Calu3 (cell line): Measurements from ENCODE around the gene RMND5A. TPM values are rescaled to one million over a fixed set of nuclear protein-coding genes. Genes with fewer than 3 reads are reported as not detected.
A peak's percentile ranks its signal among the peaks of the same experiment; 100 is the strongest.
"Not testable (repeated sequence)": the region's sequence is repeated elsewhere in the genome, so short reads cannot be mapped to it uniquely, and the experiment has no call there.

ENCODE experiments used
- BruUV-seq: library from RNA; stranded (reverse); fragments of 400-500 nt; replicated peaks from 2 replicates; lab custom pipeline; 2021; lab: Mats Ljungman, UMichigan
- CTCF ChIA-PET: fragments of 300-600 bp; sonication (Branson Sonifier 250); formaldehyde crosslinking; loops from one replicate; lab custom pipeline; 2022; ENCODE audit warnings: antibody characterized with exemption; lab: Charles Lee
- DNase-seq: peaks from one replicate; pipeline ENCODE4 v3.0.0; 2022
- H3K27ac Mint-ChIP-seq: one replicate; pipeline ENCODE4 v1.8.0; 2022; ENCODE audit warnings: mixed read lengths; ENCODE audit not compliant: unreplicated experiment
- H3K27me3 Mint-ChIP-seq: one replicate; pipeline ENCODE4 v1.8.0; 2022; ENCODE audit warnings: mixed read lengths; ENCODE audit not compliant: unreplicated experiment
- H3K36me3 Mint-ChIP-seq: one replicate; pipeline ENCODE4 v1.8.0; 2022; ENCODE audit warnings: mild to moderate bottlenecking, moderate library complexity, mixed read lengths; ENCODE audit not compliant: insufficient read depth, unreplicated experiment
- H3K4me1 Mint-ChIP-seq: one replicate; pipeline ENCODE4 v1.8.0; 2022; ENCODE audit warnings: mild to moderate bottlenecking, low read depth, mixed read lengths; ENCODE audit not compliant: unreplicated experiment
- H3K4me3 Mint-ChIP-seq: one replicate; pipeline ENCODE4 v1.8.0; 2022; ENCODE audit warnings: mild to moderate bottlenecking, low read depth, moderate library complexity, mixed read lengths; ENCODE audit not compliant: unreplicated experiment
- H3K9me3 Mint-ChIP-seq: one replicate; pipeline ENCODE4 v1.8.0; 2022; ENCODE audit warnings: low read depth, mixed read lengths; ENCODE audit not compliant: unreplicated experiment
- intact Hi-C: fragments of 100-400 bp; cut with micrococcal nuclease; formaldehyde crosslinking; loops from one replicate; pipeline ENCODE4 v1.10.0; 2022; ENCODE audit not compliant: unreplicated experiment
- total RNA-seq: library from RNA; stranded (reverse); gene quantifications from 2 replicates; pipeline ENCODE4 v1.2.3, GENCODE V29; 2022
- TF ChIP-seq, protein P1 (sequence below): fragments of 200-600 bp; IDR thresholded peaks from one replicate; pipeline ENCODE4 v1.8.0; 2022; ENCODE audit warnings: antibody characterized with exemption; ENCODE audit not compliant: unreplicated experiment

The RMND5A gene
- total RNA-seq, 1 experiment from 2014 or later = 52.4 TPM

DNA sequence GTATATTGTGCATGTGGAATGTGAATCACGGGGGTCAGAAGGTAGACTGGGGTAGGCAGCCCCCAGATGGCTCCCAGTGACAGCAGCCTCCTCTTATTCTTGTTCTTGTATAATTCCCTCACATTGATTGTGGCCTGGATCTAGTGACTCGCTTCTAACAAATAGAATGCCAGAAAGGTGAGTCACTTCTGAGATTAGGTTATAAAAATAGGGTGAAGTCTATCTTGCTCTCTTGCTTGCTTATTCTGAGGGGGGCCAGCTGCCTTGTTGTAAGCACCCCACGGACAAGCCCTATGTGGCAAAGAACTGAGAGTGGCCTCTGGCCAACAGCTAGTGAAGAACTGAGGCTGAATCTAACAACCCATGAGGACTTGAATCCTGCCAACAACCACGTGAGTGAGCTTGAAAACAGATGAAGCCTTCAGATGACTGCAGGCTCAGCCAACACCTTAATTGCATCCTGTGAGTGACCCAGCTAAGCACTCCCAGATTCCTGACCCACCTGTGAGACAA lies 15.6 kb upstream of the RMND5A start:
- DNase-seq = peak; percentile 61
- BruUV-seq = TSS peak; percentile 78
- H3K36me3 Mint-ChIP-seq = peaks cover 18% of the 10 kb centered on the region
- peaks cover 3% of the 10 kb centered on the region for H3K9me3 Mint-ChIP-seq
- peak overlapping the region; percentile 66 for H3K4me3 Mint-ChIP-seq
- intact Hi-C loops = loop anchor here (10.0 kb wide), 1 partner anchor 260 kb away; the partner anchor contains the start of gene KDM3A
- TF ChIP-seq, protein P1, sequence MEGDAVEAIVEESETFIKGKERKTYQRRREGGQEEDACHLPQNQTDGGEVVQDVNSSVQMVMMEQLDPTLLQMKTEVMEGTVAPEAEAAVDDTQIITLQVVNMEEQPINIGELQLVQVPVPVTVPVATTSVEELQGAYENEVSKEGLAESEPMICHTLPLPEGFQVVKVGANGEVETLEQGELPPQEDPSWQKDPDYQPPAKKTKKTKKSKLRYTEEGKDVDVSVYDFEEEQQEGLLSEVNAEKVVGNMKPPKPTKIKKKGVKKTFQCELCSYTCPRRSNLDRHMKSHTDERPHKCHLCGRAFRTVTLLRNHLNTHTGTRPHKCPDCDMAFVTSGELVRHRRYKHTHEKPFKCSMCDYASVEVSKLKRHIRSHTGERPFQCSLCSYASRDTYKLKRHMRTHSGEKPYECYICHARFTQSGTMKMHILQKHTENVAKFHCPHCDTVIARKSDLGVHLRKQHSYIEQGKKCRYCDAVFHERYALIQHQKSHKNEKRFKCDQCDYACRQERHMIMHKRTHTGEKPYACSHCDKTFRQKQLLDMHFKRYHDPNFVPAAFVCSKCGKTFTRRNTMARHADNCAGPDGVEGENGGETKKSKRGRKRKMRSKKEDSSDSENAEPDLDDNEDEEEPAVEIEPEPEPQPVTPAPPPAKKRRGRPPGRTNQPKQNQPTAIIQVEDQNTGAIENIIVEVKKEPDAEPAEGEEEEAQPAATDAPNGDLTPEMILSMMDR = no peak
- H3K4me1 Mint-ChIP-seq = peaks cover 41% of the 10 kb centered on the region
- H3K27me3 Mint-ChIP-seq = no peaks in the 10 kb centered on the region
- peak overlapping the region; percentile 92 for H3K27ac Mint-ChIP-seq
- CTCF ChIA-PET = interaction anchor here (1.0 to 1.4 kb wide), 4 partner anchors 29 to 262 kb away, joined by 3 read pairs; no protein-coding TSS in a partner anchor

DNA sequence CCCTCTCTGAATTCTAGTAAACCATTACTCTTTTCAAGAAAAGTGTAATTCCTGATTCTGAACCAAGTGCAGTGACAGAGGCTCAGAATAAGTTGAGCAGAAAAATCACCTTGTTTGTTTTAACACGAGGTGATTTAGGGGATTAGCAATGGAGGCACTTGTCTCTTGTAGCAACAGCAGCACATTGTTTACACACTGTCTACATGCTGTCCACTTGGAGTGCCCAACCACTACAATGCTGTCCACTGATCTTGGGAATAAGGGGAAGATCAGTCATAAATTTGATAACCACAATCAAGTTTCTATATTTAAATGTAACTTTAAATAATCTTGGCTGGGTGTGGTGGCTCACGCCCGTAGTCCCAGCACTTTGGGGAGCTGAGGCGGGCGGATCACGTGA lies 13.9 kb upstream of the RMND5A start:
- TF ChIP-seq, protein P1 = no peak
- no peak overlapping the region for H3K4me3 Mint-ChIP-seq
- no peaks in the 10 kb centered on the region for H3K27me3 Mint-ChIP-seq
- H3K36me3 Mint-ChIP-seq = peaks cover 18% of the 10 kb centered on the region
- DNase-seq = no peak
- BruUV-seq = no TSS peak
- H3K27ac Mint-ChIP-seq = no peak overlapping the region
- peaks cover 41% of the 10 kb centered on the region for H3K4me1 Mint-ChIP-seq
- peaks cover 5% of the 10 kb centered on the region for H3K9me3 Mint-ChIP-seq
- CTCF ChIA-PET = no interaction called here
- intact Hi-C loops = loop anchor here (5.0 to 10.0 kb wide), 2 partner anchors 51 to 261 kb away; partner anchors contain the start of gene KDM3A

DNA sequence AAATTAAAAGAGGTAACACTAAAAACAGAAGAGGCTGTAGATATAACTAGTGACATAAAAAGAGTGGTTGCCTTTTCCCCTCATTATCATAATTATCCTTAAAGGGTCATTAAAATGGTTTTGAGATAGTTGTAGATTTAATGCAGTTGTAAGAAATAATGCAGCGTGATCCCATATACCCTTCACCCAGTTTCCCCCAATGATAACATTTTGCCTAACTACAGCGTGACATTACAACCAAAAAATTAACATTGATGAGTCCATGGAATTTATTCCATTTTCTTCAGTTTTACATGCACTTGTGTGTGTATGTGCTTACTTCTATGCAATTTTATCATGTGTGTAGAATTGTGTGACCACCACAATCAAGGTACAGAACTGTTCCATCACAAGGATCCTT lies 13.2 kb upstream of the RMND5A start:
- no peaks in the 10 kb centered on the region for H3K27me3 Mint-ChIP-seq
- no peak overlapping the region for H3K4me3 Mint-ChIP-seq
- peaks cover 5% of the 10 kb centered on the region for H3K9me3 Mint-ChIP-seq
- intact Hi-C loops = loop anchor here (5.0 to 10.0 kb wide), 2 partner anchors 50 to 262 kb away; partner anchors contain the start of gene KDM3A
- H3K4me1 Mint-ChIP-seq = peaks cover 41% of the 10 kb centered on the region
- no peak for DNase-seq
- no peak overlapping the region for H3K27ac Mint-ChIP-seq
- TF ChIP-seq, protein P1 = no peak
- CTCF ChIA-PET = no interaction called here
- peaks cover 18% of the 10 kb centered on the region for H3K36me3 Mint-ChIP-seq
- no TSS peak for BruUV-seq

DNA sequence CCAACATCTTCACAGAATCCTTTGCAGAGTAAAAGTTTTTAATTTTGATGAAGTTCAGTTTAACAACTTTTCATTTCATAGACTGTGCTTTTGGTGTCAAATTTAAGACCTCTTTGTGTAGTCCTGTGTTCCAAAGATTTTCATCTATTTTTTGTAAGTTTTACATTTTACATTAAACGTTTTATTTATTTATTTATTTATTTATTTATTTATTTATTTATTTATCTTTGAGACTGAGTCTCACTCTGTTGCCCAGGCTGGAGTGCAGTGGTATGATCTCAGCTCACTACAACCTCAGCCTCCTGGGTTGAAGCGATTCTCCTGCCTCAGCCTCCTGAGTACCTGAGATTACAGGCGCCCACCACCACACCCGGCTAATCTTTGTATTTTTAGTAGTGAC lies 12.0 kb upstream of the RMND5A start:
- H3K4me3 Mint-ChIP-seq, DNase-seq, H3K9me3 Mint-ChIP-seq, H3K27me3 Mint-ChIP-seq, BruUV-seq, CTCF ChIA-PET, H3K27ac Mint-ChIP-seq: not testable (repeated sequence)
- H3K4me1 Mint-ChIP-seq = peaks cover 29% of the 10 kb centered on the region
- intact Hi-C loops = loop anchor here (5.0 to 10.0 kb wide), 2 partner anchors 49 to 263 kb away; partner anchors contain the start of gene KDM3A
- peaks cover 18% of the 10 kb centered on the region for H3K36me3 Mint-ChIP-seq

DNA sequence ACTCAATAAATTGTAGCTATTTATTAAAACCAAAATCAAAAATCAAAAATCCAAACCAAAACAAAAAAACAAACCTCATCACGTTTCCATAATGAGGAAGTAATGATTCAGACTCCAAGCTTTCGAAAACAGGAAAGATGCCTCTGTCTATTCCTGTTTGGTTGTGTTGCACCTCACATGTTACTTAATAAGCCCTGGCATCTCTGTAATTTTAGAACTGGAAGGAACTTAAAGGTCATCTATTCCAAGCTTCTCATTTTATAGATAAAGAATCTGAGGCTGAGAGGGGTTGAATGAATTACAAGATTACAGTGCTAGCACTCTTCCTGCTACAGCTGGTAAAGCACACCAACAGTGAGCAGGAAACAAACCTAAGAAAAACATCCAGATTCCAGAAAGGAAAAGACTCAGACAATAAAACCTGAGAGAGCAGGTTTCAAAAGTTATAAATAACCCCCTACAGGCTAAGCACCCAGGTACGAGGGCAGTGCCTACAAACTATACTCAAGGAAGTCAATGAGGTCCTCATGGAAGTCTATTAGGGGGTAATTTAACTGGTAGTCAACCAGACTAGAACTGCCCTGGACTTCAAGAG lies 5.4 kb upstream of the RMND5A start:
- DNase-seq, H3K4me3 Mint-ChIP-seq, H3K4me1 Mint-ChIP-seq, CTCF ChIA-PET, H3K27ac Mint-ChIP-seq, H3K27me3 Mint-ChIP-seq, H3K36me3 Mint-ChIP-seq, intact Hi-C loops, BruUV-seq, H3K9me3 Mint-ChIP-seq: not testable (repeated sequence)

DNA sequence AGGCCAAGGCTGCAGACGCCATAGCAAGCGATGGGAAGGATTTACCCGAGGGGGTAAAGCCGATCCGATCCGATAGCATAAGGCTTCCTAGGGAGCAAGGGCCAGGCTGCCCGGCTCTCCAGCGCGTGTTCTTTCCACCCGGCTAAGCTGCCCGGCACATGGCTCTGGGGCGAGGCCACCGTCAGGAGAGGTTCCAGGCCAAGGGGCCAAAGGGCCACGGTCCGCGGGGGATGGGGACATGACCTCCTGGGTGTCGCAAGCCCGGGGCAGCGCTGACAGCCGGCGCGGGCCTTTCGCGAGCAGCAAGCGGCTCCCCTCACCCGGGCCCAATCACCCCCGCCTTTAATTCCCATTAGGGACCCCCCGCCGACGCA lies 841 bp upstream of the RMND5A start:
- DNase-seq, H3K9me3 Mint-ChIP-seq, BruUV-seq, H3K4me1 Mint-ChIP-seq, H3K27ac Mint-ChIP-seq, H3K4me3 Mint-ChIP-seq, CTCF ChIA-PET, intact Hi-C loops, H3K27me3 Mint-ChIP-seq: not testable (repeated sequence)
- H3K36me3 Mint-ChIP-seq = peaks cover 18% of the 10 kb centered on the region

DNA sequence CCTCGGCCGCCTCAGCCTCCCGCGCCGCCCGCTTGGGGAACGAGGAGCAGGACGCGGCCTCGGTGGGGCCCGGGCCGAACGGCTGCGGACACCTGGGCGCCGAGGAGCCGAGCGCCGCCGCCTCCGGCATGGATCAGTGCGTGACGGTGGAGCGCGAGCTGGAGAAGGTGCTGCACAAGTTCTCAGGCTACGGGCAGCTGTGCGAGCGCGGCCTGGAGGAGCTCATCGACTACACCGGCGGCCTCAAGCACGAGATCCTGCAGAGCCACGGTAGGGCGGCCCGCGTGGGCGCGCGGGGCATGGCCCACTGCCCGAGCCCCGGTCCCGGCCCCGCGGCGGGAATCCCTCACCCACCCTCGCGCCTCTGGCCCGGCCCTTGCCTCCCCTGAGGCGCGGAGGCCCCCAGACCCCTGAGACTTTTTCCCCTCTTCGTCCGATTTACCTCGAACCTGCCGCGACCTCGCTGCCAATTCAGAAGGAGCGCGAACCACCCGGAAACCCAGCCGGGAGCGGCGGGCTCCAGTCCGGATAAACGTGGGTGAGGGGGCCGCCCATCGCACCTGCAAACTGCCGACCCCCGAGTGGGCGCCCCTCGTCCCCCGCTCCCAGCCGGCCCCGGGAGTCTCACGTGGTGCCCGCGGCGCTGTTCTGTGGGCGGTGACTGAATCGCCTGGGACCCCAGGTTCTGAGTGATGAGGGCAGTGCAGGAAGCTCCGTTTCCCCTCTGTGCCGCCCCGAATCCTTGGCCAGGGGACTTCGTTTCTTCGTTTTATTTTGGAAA lies 639 bp downstream of the RMND5A start:
- CTCF ChIA-PET = interaction anchor here (0.7 kb wide), 1 partner anchor 98 kb away, joined by 4 read pairs; no protein-coding TSS in a partner anchor
- H3K27ac Mint-ChIP-seq, H3K27me3 Mint-ChIP-seq, intact Hi-C loops, H3K4me1 Mint-ChIP-seq, BruUV-seq, H3K9me3 Mint-ChIP-seq: not testable (repeated sequence)
- DNase-seq = peak; percentile 34
- peak overlapping the region; percentile 77 for H3K4me3 Mint-ChIP-seq
- peaks cover 18% of the 10 kb centered on the region for H3K36me3 Mint-ChIP-seq
